Hepatocyte (in vitro differentiated cells): Measurements from ENCODE around the gene PHF3.

Source experiments
- EZH2 ChIP-seq: fragments of 200-600 bp; sonication (generic); IDR thresholded peaks from 2 replicates; pipeline ENCODE4 v1.6.1; 2016; ENCODE audit warnings: antibody characterized with exemption, mild to moderate bottlenecking, borderline replicate concordance
- EZH2phosphoT487 ChIP-seq: fragments of 200-600 bp; sonication (generic); IDR thresholded peaks from one replicate; pipeline ENCODE4 v1.6.1; 2018; ENCODE audit warnings: antibody characterized with exemption, mild to moderate bottlenecking, low read depth, moderate library complexity; ENCODE audit not compliant: unreplicated experiment, severe bottlenecking
- TF ChIP-seq, protein P1 (sequence below): fragments of 200-600 bp; sonication (generic); IDR thresholded peaks from 2 replicates; pipeline ENCODE4 v1.5.1; 2016; ENCODE audit warnings: antibody characterized with exemption, mild to moderate bottlenecking; ENCODE audit not compliant: poor library complexity

GRCh38 chr6:63673692-63674091 is 38.1 kb downstream of the PHF3 start:
- TF ChIP-seq, protein P1, sequence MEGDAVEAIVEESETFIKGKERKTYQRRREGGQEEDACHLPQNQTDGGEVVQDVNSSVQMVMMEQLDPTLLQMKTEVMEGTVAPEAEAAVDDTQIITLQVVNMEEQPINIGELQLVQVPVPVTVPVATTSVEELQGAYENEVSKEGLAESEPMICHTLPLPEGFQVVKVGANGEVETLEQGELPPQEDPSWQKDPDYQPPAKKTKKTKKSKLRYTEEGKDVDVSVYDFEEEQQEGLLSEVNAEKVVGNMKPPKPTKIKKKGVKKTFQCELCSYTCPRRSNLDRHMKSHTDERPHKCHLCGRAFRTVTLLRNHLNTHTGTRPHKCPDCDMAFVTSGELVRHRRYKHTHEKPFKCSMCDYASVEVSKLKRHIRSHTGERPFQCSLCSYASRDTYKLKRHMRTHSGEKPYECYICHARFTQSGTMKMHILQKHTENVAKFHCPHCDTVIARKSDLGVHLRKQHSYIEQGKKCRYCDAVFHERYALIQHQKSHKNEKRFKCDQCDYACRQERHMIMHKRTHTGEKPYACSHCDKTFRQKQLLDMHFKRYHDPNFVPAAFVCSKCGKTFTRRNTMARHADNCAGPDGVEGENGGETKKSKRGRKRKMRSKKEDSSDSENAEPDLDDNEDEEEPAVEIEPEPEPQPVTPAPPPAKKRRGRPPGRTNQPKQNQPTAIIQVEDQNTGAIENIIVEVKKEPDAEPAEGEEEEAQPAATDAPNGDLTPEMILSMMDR: no peak
- TF ChIP-seq EZH2: no peak
- TF ChIP-seq EZH2phosphoT487: no peak
